Gastroesophageal sphincter (tissue), 4 donors: Measurements from ENCODE around the gene CLSTN1. TPM values are rescaled to one million over a fixed set of nuclear protein-coding genes. Genes with fewer than 3 reads are reported as not detected.
A peak's percentile ranks its signal among the peaks of the same experiment; 100 is the strongest.

ENCODE experiments used
- ATAC-seq: fragments of 150-250 bp; one replicate; pipeline ENCODE4 v1.9.1; 2016; ENCODE audit warnings: mild to moderate bottlenecking, moderate library complexity
- H3K27ac ChIP-seq, 4 donors: fragments of 200-600 bp; sonication (generic) in 3 of 4; 1 replicate in 3 of 4; 2 replicates in 1 of 4; pipeline ENCODE4 v1.5.1; 2016 to 2019
- H3K27me3 ChIP-seq: fragments of 200-600 bp; sonication (generic); one replicate; pipeline ENCODE4 v1.5.1; 2019
- H3K36me3 ChIP-seq, 2 donors: fragments of 200-600 bp; sonication (generic); one replicate each; pipeline ENCODE4 v1.5.1; 2019; ENCODE audit warnings: control low read depth in 1 of 2
- H3K4me1 ChIP-seq, 3 donors: fragments of 200-600 bp; sonication (generic); 1 replicate in 2 of 3; 2 replicates in 1 of 3; pipeline ENCODE4 v1.5.1; 2016 to 2019; ENCODE audit warnings: control low read depth in 2 of 3
- H3K4me3 ChIP-seq, 2 donors: fragments of 200-600 bp; sonication (generic); one replicate each; pipeline ENCODE4 v1.5.1; 2019; ENCODE audit warnings: mild to moderate bottlenecking in 1 of 2, moderate library complexity in 1 of 2
- H3K9me3 ChIP-seq, 3 donors: fragments of 200-600 bp; sonication (generic); one replicate each; pipeline ENCODE4 v1.5.1; 2017 to 2019; ENCODE audit warnings: control low read depth in 2 of 3
- EP300 ChIP-seq: sonication (generic); formaldehyde crosslinking; IDR thresholded peaks from one replicate; pipeline ENCODE4 v1.6.1; 2017; ENCODE audit warnings: antibody characterized with exemption, mild to moderate bottlenecking
- POLR2A ChIP-seq, 2 donors: fragments of 450-650 bp; IDR thresholded peaks; one replicate each; pipeline ENCODE4 v1.6.1; 2017; ENCODE audit warnings: antibody characterized with exemption in 2 of 2, mild to moderate bottlenecking in 2 of 2, moderate library complexity in 1 of 2
- POLR2AphosphoS5 ChIP-seq: sonication (generic); formaldehyde crosslinking; IDR thresholded peaks from one replicate; pipeline ENCODE4 v1.6.1; 2017; ENCODE audit warnings: antibody characterized with exemption
- WGBS, 2 donors: methylation state at CpG; one replicate each; pipeline ENCODE4 v1.1.5; 2018; ENCODE audit warnings: low coverage in 1 of 2; 5-methylcytosine and 5-hydroxymethylcytosine counted together
- total RNA-seq, 4 donors: library from RNA; depleted of rRNA; stranded (reverse); fragments of >200 nt; gene quantifications; one replicate each; pipeline ENCODE4 v1.1.0, GENCODE V29; 2016
- TF ChIP-seq, protein P1 (sequence below), 4 experiments: fragments of 200-600 bp in 2 of 4; fragments of 450-650 bp in 2 of 4; sonication (generic) in 1 of 4; IDR thresholded peaks; one replicate each; pipeline ENCODE4 v1.5.1; 2017 to 2019; ENCODE audit warnings: antibody characterized with exemption in 4 of 4, mild to moderate bottlenecking in 2 of 4, moderate library complexity in 2 of 4

CLSTN1 gene
- total RNA-seq, 4 donors from 2014 or later, result 45.1 to 95.4 (median 58.7) TPM

DNA sequence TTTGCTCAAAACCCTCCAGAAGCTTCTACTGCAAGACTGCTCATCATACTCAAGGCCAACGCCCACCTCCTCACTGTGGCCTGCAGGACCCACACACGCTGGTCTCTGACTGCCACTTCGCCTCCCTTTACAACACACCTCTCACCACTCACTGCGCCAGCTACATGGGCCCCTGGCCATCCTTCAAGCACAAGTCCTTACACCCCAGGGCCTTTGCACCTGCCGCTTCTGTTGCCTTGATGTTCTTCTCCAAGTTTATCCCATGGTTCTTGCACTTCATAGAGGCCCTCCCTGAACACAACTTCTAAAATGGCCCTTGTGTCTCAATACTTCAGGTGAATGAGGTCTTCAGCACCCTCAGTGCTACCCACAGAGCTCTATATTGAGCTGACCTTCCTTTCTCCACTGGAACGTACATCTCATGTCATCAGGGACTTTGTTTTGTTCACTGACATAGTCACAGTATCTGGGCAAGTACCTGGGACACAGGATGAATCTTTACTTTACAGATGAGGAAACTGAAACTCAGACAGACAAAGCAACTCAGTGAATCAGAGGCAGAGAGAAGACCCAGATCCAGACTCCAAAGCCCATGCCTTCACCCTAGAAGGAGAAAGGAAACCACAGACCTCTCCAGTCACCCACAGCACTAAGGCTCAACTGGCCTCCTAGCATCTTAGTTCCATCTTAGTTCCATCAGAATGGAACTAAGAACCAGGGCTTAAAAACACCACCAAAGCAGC, 34.7 kb upstream of the CLSTN1 start:
- WGBS, 2 donors, result 88 to 98% methylated on average over 5 to 6 of the region's 6 CpGs
- ATAC-seq, result no peak
- no peak overlapping the region for H3K4me3 ChIP-seq
- TF ChIP-seq EP300 (no peak), POLR2A (IDR thresholded peaks at IDR 0.05) (no peak), POLR2AphosphoS5 (no peak)
- TF ChIP-seq, protein P1, sequence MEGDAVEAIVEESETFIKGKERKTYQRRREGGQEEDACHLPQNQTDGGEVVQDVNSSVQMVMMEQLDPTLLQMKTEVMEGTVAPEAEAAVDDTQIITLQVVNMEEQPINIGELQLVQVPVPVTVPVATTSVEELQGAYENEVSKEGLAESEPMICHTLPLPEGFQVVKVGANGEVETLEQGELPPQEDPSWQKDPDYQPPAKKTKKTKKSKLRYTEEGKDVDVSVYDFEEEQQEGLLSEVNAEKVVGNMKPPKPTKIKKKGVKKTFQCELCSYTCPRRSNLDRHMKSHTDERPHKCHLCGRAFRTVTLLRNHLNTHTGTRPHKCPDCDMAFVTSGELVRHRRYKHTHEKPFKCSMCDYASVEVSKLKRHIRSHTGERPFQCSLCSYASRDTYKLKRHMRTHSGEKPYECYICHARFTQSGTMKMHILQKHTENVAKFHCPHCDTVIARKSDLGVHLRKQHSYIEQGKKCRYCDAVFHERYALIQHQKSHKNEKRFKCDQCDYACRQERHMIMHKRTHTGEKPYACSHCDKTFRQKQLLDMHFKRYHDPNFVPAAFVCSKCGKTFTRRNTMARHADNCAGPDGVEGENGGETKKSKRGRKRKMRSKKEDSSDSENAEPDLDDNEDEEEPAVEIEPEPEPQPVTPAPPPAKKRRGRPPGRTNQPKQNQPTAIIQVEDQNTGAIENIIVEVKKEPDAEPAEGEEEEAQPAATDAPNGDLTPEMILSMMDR (IDR thresholded peaks at IDR 0.05), result no peak
- H3K4me1 ChIP-seq, result no peaks in the 10 kb centered on the region
- H3K27ac ChIP-seq, result no peak overlapping the region
- peaks cover 0 to 59% of the 10 kb centered on the region in 2 donors for H3K36me3 ChIP-seq
- H3K9me3 ChIP-seq, result peaks cover 0 to 5% (median 0%) of the 10 kb centered on the region in 3 donors
- H3K27me3 ChIP-seq, result no peaks in the 10 kb centered on the region

DNA sequence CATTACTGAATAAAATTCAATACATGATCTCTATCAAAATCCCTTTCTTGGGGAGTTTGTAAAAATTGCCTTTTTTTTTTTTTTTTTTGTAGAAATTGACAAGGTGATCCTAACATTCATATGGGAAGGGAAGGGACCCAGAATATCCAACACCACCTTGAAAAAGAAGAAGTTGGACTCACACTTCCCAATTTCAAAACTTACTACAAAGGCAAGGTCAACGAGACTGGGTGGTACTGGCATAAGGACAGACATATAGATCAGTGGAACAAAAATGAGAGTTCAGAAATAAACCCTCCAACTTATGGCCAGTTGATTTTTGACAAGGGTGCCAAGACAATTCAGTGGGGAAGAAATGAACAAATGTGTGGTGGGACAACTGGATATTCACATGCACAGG, 31.4 kb upstream of the CLSTN1 start:
- peaks cover 0 to 59% of the 10 kb centered on the region in 2 donors for H3K36me3 ChIP-seq
- no peak overlapping the region for H3K4me3 ChIP-seq
- 82 to 100% methylated on average over 1 of the region's 1 CpG for WGBS, 2 donors
- no peaks in the 10 kb centered on the region for H3K27me3 ChIP-seq
- no peaks in the 10 kb centered on the region for H3K4me1 ChIP-seq
- H3K27ac ChIP-seq, result no peak overlapping the region
- H3K9me3 ChIP-seq, result peaks cover 0 to 7% (median 0%) of the 10 kb centered on the region in 3 donors
- no peak for ATAC-seq
- TF ChIP-seq POLR2AphosphoS5 (no peak), POLR2A (IDR thresholded peaks at IDR 0.05) (no peak), EP300 (no peak)
- TF ChIP-seq, protein P1 (IDR thresholded peaks at IDR 0.05), result no peak

DNA sequence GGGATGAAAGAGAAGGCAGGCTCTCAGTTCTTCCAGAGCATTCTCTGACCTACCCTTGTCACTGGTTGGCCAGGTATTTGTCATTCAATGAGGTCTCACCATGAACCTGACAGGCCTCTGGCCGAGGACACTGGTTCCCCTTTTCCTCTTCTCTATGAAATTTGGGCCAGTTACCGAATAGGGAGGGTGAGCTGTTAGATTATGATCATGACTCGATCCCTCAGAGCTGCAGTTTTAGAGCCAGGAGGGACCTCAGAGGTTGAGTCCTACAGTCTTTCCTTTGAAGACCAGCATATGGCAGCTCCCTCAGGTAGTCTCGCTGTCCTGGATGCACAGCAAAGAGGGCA, 29.5 kb upstream of the CLSTN1 start:
- no peaks in the 10 kb centered on the region for H3K27me3 ChIP-seq
- no peak overlapping the region for H3K27ac ChIP-seq
- H3K36me3 ChIP-seq, result peaks cover 0 to 56% of the 10 kb centered on the region in 2 donors
- no peaks in the 10 kb centered on the region for H3K4me1 ChIP-seq
- no peak overlapping the region for H3K4me3 ChIP-seq
- no peak for ATAC-seq
- TF ChIP-seq POLR2AphosphoS5 (no peak), EP300 (no peak), POLR2A (IDR thresholded peaks at IDR 0.05) (no peak)
- TF ChIP-seq, protein P1 (IDR thresholded peaks at IDR 0.05), result no peak
- WGBS, 2 donors, result 93 to 100% methylated on average over 1 to 4 of the region's 4 CpGs
- H3K9me3 ChIP-seq, result peaks cover 0 to 7% (median 0%) of the 10 kb centered on the region in 3 donors

DNA sequence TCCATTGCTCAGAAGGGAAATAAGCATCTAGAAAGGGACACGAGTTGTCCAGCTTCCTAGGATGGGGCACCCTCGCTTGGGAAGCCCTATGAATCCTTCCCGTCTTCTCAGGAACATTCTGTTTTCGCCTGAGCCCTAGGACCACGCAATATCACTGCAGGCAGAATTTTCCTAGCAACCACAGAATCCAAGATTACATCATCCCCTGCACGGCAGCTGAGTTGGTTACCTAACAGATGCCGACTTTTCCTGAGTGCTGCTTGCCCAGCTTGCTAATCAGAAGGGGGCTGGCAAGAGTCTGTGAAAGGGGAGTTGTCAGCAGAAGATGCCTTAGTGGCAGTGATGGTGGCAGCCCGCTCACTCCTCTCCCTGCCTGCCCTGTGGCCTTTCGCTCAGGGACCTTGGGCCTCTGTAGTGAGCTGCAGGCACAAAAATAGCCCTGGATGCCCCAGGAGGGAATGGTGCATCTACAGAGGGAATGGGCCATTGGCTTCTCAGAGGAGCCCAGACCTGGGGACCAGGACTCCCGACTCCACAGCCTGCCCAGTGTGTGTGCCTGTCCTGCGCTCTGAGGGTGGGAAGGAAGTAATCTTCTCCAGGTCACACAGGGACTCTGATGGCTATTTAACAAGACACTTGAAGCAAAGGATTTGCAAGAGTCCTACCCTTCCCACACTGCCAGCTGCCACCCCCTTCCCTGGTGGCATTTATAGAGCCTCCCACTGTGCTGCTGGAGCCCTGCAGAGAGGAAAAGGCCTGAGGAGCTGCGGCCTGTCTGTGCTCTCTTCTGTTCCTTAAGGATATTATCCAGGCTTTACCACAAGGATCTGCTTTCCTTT, 28.9 kb upstream of the CLSTN1 start:
- peak; percentile 63 for ATAC-seq
- TF ChIP-seq POLR2AphosphoS5 (no peak), POLR2A (IDR thresholded peaks at IDR 0.05) (no peak), EP300 (no peak)
- TF ChIP-seq, protein P1 (IDR thresholded peaks at IDR 0.05), result no peak
- peaks cover 0 to 50% of the 10 kb centered on the region in 2 donors for H3K36me3 ChIP-seq
- peaks cover 0 to 7% (median 0%) of the 10 kb centered on the region in 3 donors for H3K9me3 ChIP-seq
- H3K4me3 ChIP-seq, result no peak overlapping the region
- H3K4me1 ChIP-seq, result no peaks in the 10 kb centered on the region
- WGBS, 2 donors, result 40 to 61% methylated on average over 1 to 5 of the region's 12 CpGs
- H3K27me3 ChIP-seq, result no peaks in the 10 kb centered on the region
- H3K27ac ChIP-seq, result no peak overlapping the region
